ENCODE data around the gene LTBP2. TPM values are rescaled to one million over a fixed set of nuclear protein-coding genes. Genes with fewer than 3 reads are reported as not detected.

The LTBP2 gene
- total and polyA plus RNA-seq, 2 of the 8 experiments (the other 6 are each of a cell fraction or from before 2014, with no cell fraction given): 0.48 to 0.89 TPM

DNA sequence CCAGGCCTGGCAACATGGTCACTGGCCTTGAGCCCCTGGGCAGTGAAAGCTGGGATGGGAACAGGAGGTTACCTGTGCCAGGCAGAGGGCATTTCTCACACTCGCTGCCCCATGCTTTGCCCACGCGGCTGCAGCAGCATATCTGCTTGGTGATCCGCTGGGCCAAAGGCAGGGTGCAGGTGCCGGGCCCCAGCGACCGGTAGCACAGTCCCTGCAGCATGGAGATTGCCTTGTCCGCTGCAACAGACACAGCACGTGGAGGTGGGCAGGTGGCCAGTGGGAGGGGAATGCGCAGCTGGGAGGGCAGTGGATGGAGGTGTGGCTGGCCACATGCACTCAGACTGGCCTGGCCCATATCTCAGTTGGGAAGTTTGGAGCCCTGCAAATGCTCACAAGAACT is 83.2 kb downstream of the LTBP2 start (continued):
- TF ChIP-seq, protein P1, sequence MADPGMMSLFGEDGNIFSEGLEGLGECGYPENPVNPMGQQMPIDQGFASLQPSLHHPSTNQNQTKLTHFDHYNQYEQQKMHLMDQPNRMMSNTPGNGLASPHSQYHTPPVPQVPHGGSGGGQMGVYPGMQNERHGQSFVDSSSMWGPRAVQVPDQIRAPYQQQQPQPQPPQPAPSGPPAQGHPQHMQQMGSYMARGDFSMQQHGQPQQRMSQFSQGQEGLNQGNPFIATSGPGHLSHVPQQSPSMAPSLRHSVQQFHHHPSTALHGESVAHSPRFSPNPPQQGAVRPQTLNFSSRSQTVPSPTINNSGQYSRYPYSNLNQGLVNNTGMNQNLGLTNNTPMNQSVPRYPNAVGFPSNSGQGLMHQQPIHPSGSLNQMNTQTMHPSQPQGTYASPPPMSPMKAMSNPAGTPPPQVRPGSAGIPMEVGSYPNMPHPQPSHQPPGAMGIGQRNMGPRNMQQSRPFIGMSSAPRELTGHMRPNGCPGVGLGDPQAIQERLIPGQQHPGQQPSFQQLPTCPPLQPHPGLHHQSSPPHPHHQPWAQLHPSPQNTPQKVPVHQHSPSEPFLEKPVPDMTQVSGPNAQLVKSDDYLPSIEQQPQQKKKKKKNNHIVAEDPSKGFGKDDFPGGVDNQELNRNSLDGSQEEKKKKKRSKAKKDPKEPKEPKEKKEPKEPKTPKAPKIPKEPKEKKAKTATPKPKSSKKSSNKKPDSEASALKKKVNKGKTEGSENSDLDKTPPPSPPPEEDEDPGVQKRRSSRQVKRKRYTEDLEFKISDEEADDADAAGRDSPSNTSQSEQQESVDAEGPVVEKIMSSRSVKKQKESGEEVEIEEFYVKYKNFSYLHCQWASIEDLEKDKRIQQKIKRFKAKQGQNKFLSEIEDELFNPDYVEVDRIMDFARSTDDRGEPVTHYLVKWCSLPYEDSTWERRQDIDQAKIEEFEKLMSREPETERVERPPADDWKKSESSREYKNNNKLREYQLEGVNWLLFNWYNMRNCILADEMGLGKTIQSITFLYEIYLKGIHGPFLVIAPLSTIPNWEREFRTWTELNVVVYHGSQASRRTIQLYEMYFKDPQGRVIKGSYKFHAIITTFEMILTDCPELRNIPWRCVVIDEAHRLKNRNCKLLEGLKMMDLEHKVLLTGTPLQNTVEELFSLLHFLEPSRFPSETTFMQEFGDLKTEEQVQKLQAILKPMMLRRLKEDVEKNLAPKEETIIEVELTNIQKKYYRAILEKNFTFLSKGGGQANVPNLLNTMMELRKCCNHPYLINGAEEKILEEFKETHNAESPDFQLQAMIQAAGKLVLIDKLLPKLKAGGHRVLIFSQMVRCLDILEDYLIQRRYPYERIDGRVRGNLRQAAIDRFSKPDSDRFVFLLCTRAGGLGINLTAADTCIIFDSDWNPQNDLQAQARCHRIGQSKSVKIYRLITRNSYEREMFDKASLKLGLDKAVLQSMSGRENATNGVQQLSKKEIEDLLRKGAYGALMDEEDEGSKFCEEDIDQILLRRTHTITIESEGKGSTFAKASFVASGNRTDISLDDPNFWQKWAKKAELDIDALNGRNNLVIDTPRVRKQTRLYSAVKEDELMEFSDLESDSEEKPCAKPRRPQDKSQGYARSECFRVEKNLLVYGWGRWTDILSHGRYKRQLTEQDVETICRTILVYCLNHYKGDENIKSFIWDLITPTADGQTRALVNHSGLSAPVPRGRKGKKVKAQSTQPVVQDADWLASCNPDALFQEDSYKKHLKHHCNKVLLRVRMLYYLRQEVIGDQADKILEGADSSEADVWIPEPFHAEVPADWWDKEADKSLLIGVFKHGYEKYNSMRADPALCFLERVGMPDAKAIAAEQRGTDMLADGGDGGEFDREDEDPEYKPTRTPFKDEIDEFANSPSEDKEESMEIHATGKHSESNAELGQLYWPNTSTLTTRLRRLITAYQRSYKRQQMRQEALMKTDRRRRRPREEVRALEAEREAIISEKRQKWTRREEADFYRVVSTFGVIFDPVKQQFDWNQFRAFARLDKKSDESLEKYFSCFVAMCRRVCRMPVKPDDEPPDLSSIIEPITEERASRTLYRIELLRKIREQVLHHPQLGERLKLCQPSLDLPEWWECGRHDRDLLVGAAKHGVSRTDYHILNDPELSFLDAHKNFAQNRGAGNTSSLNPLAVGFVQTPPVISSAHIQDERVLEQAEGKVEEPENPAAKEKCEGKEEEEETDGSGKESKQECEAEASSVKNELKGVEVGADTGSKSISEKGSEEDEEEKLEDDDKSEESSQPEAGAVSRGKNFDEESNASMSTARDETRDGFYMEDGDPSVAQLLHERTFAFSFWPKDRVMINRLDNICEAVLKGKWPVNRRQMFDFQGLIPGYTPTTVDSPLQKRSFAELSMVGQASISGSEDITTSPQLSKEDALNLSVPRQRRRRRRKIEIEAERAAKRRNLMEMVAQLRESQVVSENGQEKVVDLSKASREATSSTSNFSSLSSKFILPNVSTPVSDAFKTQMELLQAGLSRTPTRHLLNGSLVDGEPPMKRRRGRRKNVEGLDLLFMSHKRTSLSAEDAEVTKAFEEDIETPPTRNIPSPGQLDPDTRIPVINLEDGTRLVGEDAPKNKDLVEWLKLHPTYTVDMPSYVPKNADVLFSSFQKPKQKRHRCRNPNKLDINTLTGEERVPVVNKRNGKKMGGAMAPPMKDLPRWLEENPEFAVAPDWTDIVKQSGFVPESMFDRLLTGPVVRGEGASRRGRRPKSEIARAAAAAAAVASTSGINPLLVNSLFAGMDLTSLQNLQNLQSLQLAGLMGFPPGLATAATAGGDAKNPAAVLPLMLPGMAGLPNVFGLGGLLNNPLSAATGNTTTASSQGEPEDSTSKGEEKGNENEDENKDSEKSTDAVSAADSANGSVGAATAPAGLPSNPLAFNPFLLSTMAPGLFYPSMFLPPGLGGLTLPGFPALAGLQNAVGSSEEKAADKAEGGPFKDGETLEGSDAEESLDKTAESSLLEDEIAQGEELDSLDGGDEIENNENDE (IDR thresholded peaks at IDR 0.05; ENCODE audit: insufficient replicate concordance, low read length): no peak
- TF ChIP-seq EGR1 (IDR thresholded peaks at IDR 0.05; ENCODE audit: borderline replicate concordance, low read depth, low read length): no peak
- no peak for TF ChIP-seq JUN (IDR thresholded peaks at IDR 0.05; ENCODE audit: low read depth, low read length)
- TF ChIP-seq, protein P2, sequence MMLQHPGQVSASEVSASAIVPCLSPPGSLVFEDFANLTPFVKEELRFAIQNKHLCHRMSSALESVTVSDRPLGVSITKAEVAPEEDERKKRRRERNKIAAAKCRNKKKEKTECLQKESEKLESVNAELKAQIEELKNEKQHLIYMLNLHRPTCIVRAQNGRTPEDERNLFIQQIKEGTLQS (IDR thresholded peaks at IDR 0.05; ENCODE audit: insufficient read depth, low read depth, low read length): no peak
- no peak for TF ChIP-seq SRF (IDR thresholded peaks at IDR 0.05; ENCODE audit: low read depth, low read length)
- TF ChIP-seq, protein P3, sequence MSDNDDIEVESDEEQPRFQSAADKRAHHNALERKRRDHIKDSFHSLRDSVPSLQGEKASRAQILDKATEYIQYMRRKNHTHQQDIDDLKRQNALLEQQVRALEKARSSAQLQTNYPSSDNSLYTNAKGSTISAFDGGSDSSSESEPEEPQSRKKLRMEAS (IDR thresholded peaks at IDR 0.05): no peak

Measured in H1 (cell line).